HepG2 (cell line): Measurements from ENCODE around the gene PLCXD1. TPM values are rescaled to one million over a fixed set of nuclear protein-coding genes. Genes with fewer than 3 reads are reported as not detected.
A peak's percentile ranks its signal among the peaks of the same experiment; 100 is the strongest.

Experiments used
- CBX5 ChIP-seq: sonication (generic); formaldehyde crosslinking; IDR thresholded peaks from 2 replicates; pipeline ENCODE4 v1.4.0; 2020; ENCODE audit warnings: missing genetic modification reagents, borderline replicate concordance
- CCAR2 ChIP-seq: fragments of 200-400 bp; formaldehyde crosslinking; optimal IDR thresholded peaks from 2 replicates; pipeline ENCODE3; 2018; ENCODE audit warnings: low read depth, mild to moderate bottlenecking, low read length, moderate library complexity
- CTCF ChIP-seq: sonication (generic); formaldehyde crosslinking; IDR thresholded peaks from 2 replicates; pipeline ENCODE4 v1.5.0; 2020; ENCODE audit warnings: mild to moderate bottlenecking, missing genetic modification reagents, moderate library complexity
- DMAP1 ChIP-seq: IDR thresholded peaks from 2 replicates; pipeline ENCODE4 v1.6.1; 2016
- KLF12 ChIP-seq: sonication (generic); formaldehyde crosslinking; IDR thresholded peaks from 2 replicates; pipeline ENCODE4 v1.4.0; 2020; ENCODE audit warnings: missing genetic modification reagents, borderline replicate concordance
- KMT2A ChIP-seq: sonication (generic); formaldehyde crosslinking; IDR thresholded peaks from 2 replicates; pipeline ENCODE4 v1.4.0; 2020; ENCODE audit warnings: missing genetic modification reagents
- NAIF1 ChIP-seq: sonication (generic); formaldehyde crosslinking; IDR thresholded peaks from 2 replicates; pipeline ENCODE4 v1.5.0; 2020; ENCODE audit warnings: mild to moderate bottlenecking, missing genetic modification reagents, borderline replicate concordance
- NONO ChIP-seq, 2 experiments: fragments of 450-650 bp in 1 of 2; sonication (generic) in 1 of 2; formaldehyde crosslinking in 1 of 2; IDR thresholded peaks in 1 of 2; conservative IDR thresholded peaks in 1 of 2; 2 replicates each; pipeline versions ENCODE4 v1.6.1 to v1.8.0; 2017 to 2022; ENCODE audit warnings: mild to moderate bottlenecking in 1 of 2, missing genetic modification reagents in 1 of 2, moderate library complexity in 1 of 2
- POLR2AphosphoS5 ChIP-seq: IDR thresholded peaks from 2 replicates; pipeline ENCODE4 v1.6.1; 2012; ENCODE audit warnings: low read depth, low read length
- PRDM15 ChIP-seq: sonication (generic); formaldehyde crosslinking; IDR thresholded peaks from 2 replicates; pipeline ENCODE4 v1.4.0; 2020; ENCODE audit warnings: missing genetic modification reagents
- SNRNP70 ChIP-seq: fragments of 200-400 bp; formaldehyde crosslinking; IDR thresholded peaks from 2 replicates; pipeline ENCODE4 v1.6.1; 2017; ENCODE audit warnings: mild to moderate bottlenecking, low read depth, low read length, moderate library complexity
- STAT5B ChIP-seq: sonication (generic); formaldehyde crosslinking; IDR thresholded peaks from 2 replicates; pipeline ENCODE4 v1.4.0; 2020; ENCODE audit warnings: missing genetic modification reagents
- TRAFD1 ChIP-seq: sonication (generic); formaldehyde crosslinking; IDR thresholded peaks from 2 replicates; pipeline ENCODE4 v1.5.1; 2020; ENCODE audit warnings: missing genetic modification reagents, mild to moderate bottlenecking, borderline replicate concordance
- ZNF264 ChIP-seq: sonication (generic); formaldehyde crosslinking; IDR thresholded peaks from 2 replicates; pipeline ENCODE4 v1.4.0; 2020; ENCODE audit warnings: missing genetic modification reagents
- ZNF549 ChIP-seq: sonication (generic); formaldehyde crosslinking; IDR thresholded peaks from 2 replicates; pipeline ENCODE4 v1.5.0; 2020; ENCODE audit warnings: missing genetic modification reagents
- ZNF605 ChIP-seq: sonication (generic); formaldehyde crosslinking; IDR thresholded peaks from 2 replicates; pipeline ENCODE4 v1.8.0; 2022; ENCODE audit warnings: mild to moderate bottlenecking, missing genetic modification reagents
- ZNF710 ChIP-seq: sonication (generic); formaldehyde crosslinking; IDR thresholded peaks from 2 replicates; pipeline ENCODE4 v1.5.0; 2020; ENCODE audit warnings: mild to moderate bottlenecking, missing genetic modification reagents, borderline replicate concordance
- ZNF749 ChIP-seq: sonication (generic); formaldehyde crosslinking; IDR thresholded peaks from 2 replicates; pipeline ENCODE4 v1.8.0; 2022; ENCODE audit warnings: mild to moderate bottlenecking, missing genetic modification reagents, moderate library complexity, borderline replicate concordance
- ZNF790 ChIP-seq: sonication (generic); formaldehyde crosslinking; IDR thresholded peaks from 2 replicates; pipeline ENCODE4 v1.8.0; 2022; ENCODE audit warnings: missing genetic modification reagents, mild to moderate bottlenecking, borderline replicate concordance
- ZNF839 ChIP-seq: sonication (generic); formaldehyde crosslinking; IDR thresholded peaks from 2 replicates; pipeline ENCODE4 v1.4.0; 2020; ENCODE audit warnings: missing genetic modification reagents, mild to moderate bottlenecking, borderline replicate concordance
- ZSCAN21 ChIP-seq: sonication (generic); formaldehyde crosslinking; IDR thresholded peaks from 2 replicates; pipeline ENCODE4 v1.8.0; 2022; ENCODE audit warnings: mild to moderate bottlenecking, missing genetic modification reagents, moderate library complexity, borderline replicate concordance
- polyA plus RNA-seq, 8 experiments: library from polyadenylated mRNA; depleted of rRNA in 3 of 8; stranded (reverse) in 7 of 8; unstranded in 1 of 8; fragments of >200 nt; fragmentation: Illumina TruSeq in 4 of 8; extraction: Trizol in 4 of 8; gene quantifications; 2 replicates each; pipeline versions ENCODE4 v1.2.1 to v1.2.3, GENCODE V29; 2011 to 2016; ENCODE audit warnings: low read depth in 4 of 8, missing spikeins in 1 of 8, mixed read lengths in 1 of 8; ENCODE audit not compliant: insufficient read depth in 1 of 8
- total RNA-seq, 5 experiments: library from RNA; depleted of rRNA; stranded (reverse); fragments of >200 nt; fragmentation: Illumina TruSeq; extraction: Trizol; gene quantifications; 2 replicates each; pipeline ENCODE4 v1.2.3, GENCODE V29; 2016; ENCODE audit warnings: low read depth in 1 of 5

PLCXD1 gene
- total and polyA plus RNA-seq, 2 of the 13 experiments (the other 11 are each of a cell fraction or from before 2014, with no cell fraction given) = 87.7 to 153 TPM

GRCh38 chrX:285076-285677 is 4.0 kb downstream of the PLCXD1 start (continued):
- no peak for TF ChIP-seq CTCF (CRISPR knock-in tag)
- TF ChIP-seq ZNF839 = no peak
- TF ChIP-seq POLR2AphosphoS5 = peak; percentile 46; the same call in 1 of the 2 replicates
- TF ChIP-seq ZNF549 (CRISPR knock-in tag) = no peak
- no peak for TF ChIP-seq NAIF1 (CRISPR knock-in tag)
- no peak for TF ChIP-seq ZNF710
- no peak for TF ChIP-seq ZNF264 (CRISPR knock-in tag)
- TF ChIP-seq CCAR2 = no peak
- no peak for TF ChIP-seq DMAP1 (CRISPR knock-in tag)
- no peak for TF ChIP-seq TRAFD1 (CRISPR knock-in tag)
- no peak for TF ChIP-seq STAT5B (CRISPR knock-in tag)
- no peak for TF ChIP-seq NONO (IDR thresholded peaks at IDR 0.05)
- TF ChIP-seq NONO (CRISPR knock-in tag; conservative IDR thresholded peaks at IDR 0.05) = 0 out of 2 replicates have a peak, but pooled peaks have one; percentile 41
- no peak for TF ChIP-seq CBX5 (CRISPR knock-in tag)
- no peak for TF ChIP-seq ZSCAN21 (CRISPR knock-in tag)
- TF ChIP-seq SNRNP70 = no peak
- no peak for TF ChIP-seq PRDM15 (CRISPR knock-in tag)
- TF ChIP-seq ZNF749 (CRISPR knock-in tag) = no peak
- no peak for TF ChIP-seq KLF12 (CRISPR knock-in tag)
- TF ChIP-seq ZNF605 (CRISPR knock-in tag) = no peak
- TF ChIP-seq ZNF790 = no peak
- no peak for TF ChIP-seq KMT2A (CRISPR knock-in tag)
